ENCODE results near the gene MLN.

The MLN gene

DNA sequence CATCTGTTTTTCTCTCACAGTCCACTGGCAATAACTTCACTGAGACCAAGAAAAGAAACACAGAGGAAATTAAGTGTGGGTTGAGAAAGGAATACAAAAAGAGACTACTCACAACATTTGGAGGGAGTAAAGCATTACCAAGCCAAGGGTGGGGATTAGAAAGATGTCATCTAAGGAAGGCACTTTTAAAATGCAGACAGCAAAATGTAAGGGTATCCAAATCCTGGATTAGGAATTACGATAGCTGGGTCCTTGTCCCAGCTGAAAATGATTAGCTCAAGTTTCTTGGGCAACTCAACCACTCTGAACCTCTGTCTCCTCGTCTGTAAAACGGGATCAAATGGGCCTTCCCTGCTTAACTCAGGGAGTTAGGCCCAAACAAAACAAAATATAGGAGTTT, 17.1 kb downstream of the MLN start:
- POLR2A ChIA-PET, result no interaction called here
- CTCF ChIA-PET, result interaction anchor here (1.4 to 2.0 kb wide), 3 partner anchors 9 to 19 kb away, joined by 4 to 9 read pairs (median 6); no protein-coding TSS in a partner anchor
- no peak overlapping the region for H3K4me3 ChIP-seq (ENCODE audit: control insufficient read depth in 1 of 7, extremely low read depth in 1 of 7, insufficient read depth in 4 of 7, low read depth in 2 of 7, low read length in 6 of 7)
- H3K27me3 ChIP-seq (replicated peaks in 2 of 5; ENCODE audit: control insufficient read depth in 4 of 5, insufficient read depth in 5 of 5, low read length in 4 of 5), result no peaks in the 10 kb centered on the region
- H3K9me3 ChIP-seq (ENCODE audit: control extremely low read depth in 1 of 5, control insufficient read depth in 4 of 5, insufficient read depth in 2 of 5, low read depth in 1 of 5, low read length in 4 of 5), result no peaks in the 10 kb centered on the region
- H3K4me1 ChIP-seq (ENCODE audit: control extremely low read depth in 1 of 4, control insufficient read depth in 4 of 4, insufficient read depth in 4 of 4, low read length in 3 of 4), result peaks cover 9 to 34% (median 21%) of the 10 kb centered on the region in 4 experiments
- peak overlapping the region in 1 of 2 experiments; percentile 92 for H3K27ac ChIP-seq (ENCODE audit: insufficient read depth in 1 of 2, low read depth in 1 of 2, low read length in 2 of 2, poor library complexity in 1 of 2, severe bottlenecking in 2 of 2)
- WGBS (ENCODE audit: insufficient coverage), result 100% methylated on average over 3 of the region's 3 CpGs
- peaks cover 7 to 52% (median 37%) of the 10 kb centered on the region in 4 experiments for H3K36me3 ChIP-seq (ENCODE audit: control insufficient read depth in 4 of 4, insufficient read depth in 4 of 4, low read length in 3 of 4)
- no peak for DNase-seq

DNA sequence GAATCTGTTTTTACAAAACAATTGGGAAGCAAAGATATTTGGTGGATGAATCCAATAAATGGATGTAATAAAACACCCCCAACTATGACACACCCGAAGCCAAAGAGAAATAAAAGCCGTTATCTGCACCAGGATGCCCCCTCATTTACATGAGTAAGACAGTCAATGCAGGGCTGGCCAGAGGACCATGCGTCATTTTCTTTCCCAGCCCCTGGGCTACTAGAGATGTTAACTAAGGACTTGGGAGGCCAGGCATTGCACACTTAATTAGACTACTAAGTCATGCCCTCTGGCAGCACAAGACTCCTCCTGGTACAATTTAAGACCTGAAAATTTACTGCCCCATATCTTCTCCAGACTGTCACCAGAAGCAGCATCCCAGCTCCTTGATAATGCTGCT, 18.0 kb downstream of the MLN start:
- ChIA-PET POLR2A (no interaction called here), CTCF (interaction anchor here (1.5 to 2.0 kb wide), 2 partner anchors 8 to 15 kb away, joined by 6 to 9 read pairs; no protein-coding TSS in a partner anchor)
- H3K4me1 ChIP-seq (ENCODE audit: control extremely low read depth in 1 of 4, control insufficient read depth in 4 of 4, insufficient read depth in 4 of 4, low read length in 3 of 4), result peaks cover 9 to 34% (median 21%) of the 10 kb centered on the region in 4 experiments
- no peak for DNase-seq
- H3K4me3 ChIP-seq (ENCODE audit: control insufficient read depth in 1 of 7, extremely low read depth in 1 of 7, insufficient read depth in 4 of 7, low read depth in 2 of 7, low read length in 6 of 7), result peak overlapping the region in 1 of 7 experiments; percentile 7
- H3K27me3 ChIP-seq (replicated peaks in 2 of 5; ENCODE audit: control insufficient read depth in 4 of 5, insufficient read depth in 5 of 5, low read length in 4 of 5), result no peaks in the 10 kb centered on the region
- peaks cover 7 to 61% (median 41%) of the 10 kb centered on the region in 4 experiments for H3K36me3 ChIP-seq (ENCODE audit: control insufficient read depth in 4 of 4, insufficient read depth in 4 of 4, low read length in 3 of 4)
- H3K9me3 ChIP-seq (ENCODE audit: control extremely low read depth in 1 of 5, control insufficient read depth in 4 of 5, insufficient read depth in 2 of 5, low read depth in 1 of 5, low read length in 4 of 5), result no peaks in the 10 kb centered on the region
- 60% methylated on average over 3 of the region's 3 CpGs for WGBS (ENCODE audit: insufficient coverage)
- peak overlapping the region in 1 of 2 experiments; percentile 15 for H3K27ac ChIP-seq (ENCODE audit: insufficient read depth in 1 of 2, low read depth in 1 of 2, low read length in 2 of 2, poor library complexity in 1 of 2, severe bottlenecking in 2 of 2)

DNA sequence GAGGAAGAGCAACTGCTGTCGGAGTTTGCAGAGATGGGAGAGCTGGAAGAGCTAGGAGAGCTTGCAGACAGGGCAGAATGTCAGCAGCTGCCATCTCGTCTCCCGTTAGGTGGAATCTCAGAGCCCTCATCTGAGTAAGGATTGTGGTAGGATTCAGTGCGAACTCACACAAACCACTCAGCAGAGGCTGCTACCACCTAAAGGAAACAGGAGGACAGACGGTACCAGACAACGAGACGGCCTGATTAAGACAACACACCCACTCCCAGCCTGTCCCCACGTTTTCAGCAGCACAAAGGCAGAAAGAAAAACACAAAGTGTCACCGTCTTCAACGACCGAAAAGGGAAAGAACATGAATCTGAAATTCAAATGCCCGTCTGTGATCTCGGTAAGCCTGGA, 19.0 kb downstream of the MLN start:
- no peak overlapping the region for H3K4me3 ChIP-seq (ENCODE audit: control insufficient read depth in 1 of 7, extremely low read depth in 1 of 7, insufficient read depth in 4 of 7, low read depth in 2 of 7, low read length in 6 of 7)
- no peak overlapping the region for H3K27ac ChIP-seq (ENCODE audit: insufficient read depth in 1 of 2, low read depth in 1 of 2, low read length in 2 of 2, poor library complexity in 1 of 2, severe bottlenecking in 2 of 2)
- DNase-seq, result no peak
- H3K4me1 ChIP-seq (ENCODE audit: control extremely low read depth in 1 of 4, control insufficient read depth in 4 of 4, insufficient read depth in 4 of 4, low read length in 3 of 4), result peaks cover 9 to 34% (median 21%) of the 10 kb centered on the region in 4 experiments
- POLR2A ChIA-PET, result no interaction called here
- H3K27me3 ChIP-seq (replicated peaks in 2 of 5; ENCODE audit: control insufficient read depth in 4 of 5, insufficient read depth in 5 of 5, low read length in 4 of 5), result no peaks in the 10 kb centered on the region
- H3K36me3 ChIP-seq (ENCODE audit: control insufficient read depth in 4 of 4, insufficient read depth in 4 of 4, low read length in 3 of 4), result peaks cover 7 to 71% (median 50%) of the 10 kb centered on the region in 4 experiments
- no peaks in the 10 kb centered on the region for H3K9me3 ChIP-seq (ENCODE audit: control extremely low read depth in 1 of 5, control insufficient read depth in 4 of 5, insufficient read depth in 2 of 5, low read depth in 1 of 5, low read length in 4 of 5)
- 93% methylated on average over 13 of the region's 13 CpGs for WGBS (ENCODE audit: insufficient coverage)
- CTCF ChIA-PET, result interaction anchor here (1.0 kb wide), 1 partner anchor 14 kb away, joined by 3 read pairs; no protein-coding TSS in a partner anchor

DNA sequence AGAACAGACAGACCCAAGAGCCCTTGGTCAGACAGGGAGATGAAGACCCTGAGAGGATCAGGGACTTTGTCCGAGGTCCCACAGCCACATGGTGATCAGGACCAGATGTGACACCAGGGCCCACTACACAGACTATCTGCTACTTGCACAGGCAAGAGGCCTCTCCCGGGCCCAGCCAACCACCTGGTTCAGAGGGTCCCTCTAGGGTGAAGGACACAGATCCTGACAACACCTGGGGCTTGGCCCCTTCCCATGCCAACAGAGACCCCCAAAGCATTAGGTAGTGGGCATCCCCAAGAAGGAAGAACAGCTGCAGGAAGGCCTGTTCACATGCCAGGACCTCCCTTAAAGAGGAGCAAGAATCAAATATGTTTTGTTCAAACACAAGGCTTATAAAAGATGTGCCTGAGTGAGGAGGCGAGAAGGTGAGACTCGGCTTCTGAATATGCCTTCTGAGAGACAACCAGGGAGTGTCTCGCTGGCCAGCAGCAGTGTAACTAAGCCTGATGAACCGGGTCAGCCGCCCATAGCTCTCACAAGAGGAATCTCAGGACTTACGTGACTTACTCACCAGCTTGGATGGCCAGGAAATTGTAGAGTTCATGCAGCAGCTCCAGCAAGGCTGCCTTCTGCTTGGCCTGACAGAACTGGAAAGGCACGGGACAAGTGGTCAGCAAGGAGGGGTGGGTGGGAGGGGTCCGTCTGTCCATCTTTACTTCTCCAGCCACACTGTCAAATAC, 19.9 kb downstream of the MLN start:
- CTCF ChIA-PET, result interaction anchor here (1.0 kb wide), 1 partner anchor 13 kb away, joined by 3 read pairs; no protein-coding TSS in a partner anchor
- POLR2A ChIA-PET, result no interaction called here

DNA sequence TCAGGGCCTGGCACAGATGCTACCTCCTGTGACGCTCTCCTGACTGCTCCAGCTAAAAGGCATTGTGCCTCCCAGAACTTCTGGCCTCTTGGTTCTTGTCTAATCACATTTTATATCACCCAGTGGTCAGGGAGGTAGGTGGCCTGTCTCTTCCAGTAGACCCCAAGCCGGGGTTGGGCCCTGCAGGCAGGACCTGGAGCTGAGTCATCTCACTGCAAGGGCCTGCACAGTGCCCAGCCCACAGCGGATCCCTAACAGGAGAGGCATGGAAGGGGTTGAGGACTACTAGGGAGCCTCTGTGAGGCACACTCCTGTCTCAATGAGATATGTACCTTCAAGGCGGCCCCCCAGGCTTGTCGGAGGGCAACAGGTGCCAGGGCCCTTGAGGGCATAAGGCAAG, 21.2 kb downstream of the MLN start:
- no peaks in the 10 kb centered on the region for H3K27me3 ChIP-seq (replicated peaks in 2 of 5; ENCODE audit: control insufficient read depth in 4 of 5, insufficient read depth in 5 of 5, low read length in 4 of 5)
- ChIA-PET CTCF (interaction anchor here (1.0 to 8.0 kb wide), 3 partner anchors 9 to 15 kb away, joined by 3 to 54 read pairs (median 11); no protein-coding TSS in a partner anchor), POLR2A (no interaction called here)
- H3K4me3 ChIP-seq (ENCODE audit: control insufficient read depth in 1 of 7, extremely low read depth in 1 of 7, insufficient read depth in 4 of 7, low read depth in 2 of 7, low read length in 6 of 7), result no peak overlapping the region
- no peaks in the 10 kb centered on the region for H3K9me3 ChIP-seq (ENCODE audit: control extremely low read depth in 1 of 5, control insufficient read depth in 4 of 5, insufficient read depth in 2 of 5, low read depth in 1 of 5, low read length in 4 of 5)
- H3K36me3 ChIP-seq (ENCODE audit: control insufficient read depth in 4 of 4, insufficient read depth in 4 of 4, low read length in 3 of 4), result peaks cover 14 to 94% (median 70%) of the 10 kb centered on the region in 4 experiments
- peaks cover 7 to 25% (median 12%) of the 10 kb centered on the region in 4 experiments for H3K4me1 ChIP-seq (ENCODE audit: control extremely low read depth in 1 of 4, control insufficient read depth in 4 of 4, insufficient read depth in 4 of 4, low read length in 3 of 4)
- 100% methylated on average over 2 of the region's 5 CpGs for WGBS (ENCODE audit: insufficient coverage)
- H3K27ac ChIP-seq (ENCODE audit: insufficient read depth in 1 of 2, low read depth in 1 of 2, low read length in 2 of 2, poor library complexity in 1 of 2, severe bottlenecking in 2 of 2), result no peak overlapping the region
- DNase-seq, result no peak

More for the DNA sequence above, 19.9 kb downstream of the MLN start:
- Histone ChIP-seq H3K9me3 (ENCODE audit: control extremely low read depth in 1 of 5, control insufficient read depth in 4 of 5, insufficient read depth in 2 of 5, low read depth in 1 of 5, low read length in 4 of 5) (no peaks in the 10 kb centered on the region), H3K4me3 (ENCODE audit: control insufficient read depth in 1 of 7, extremely low read depth in 1 of 7, insufficient read depth in 4 of 7, low read depth in 2 of 7, low read length in 6 of 7) (no peak overlapping the region), H3K36me3 (ENCODE audit: control insufficient read depth in 4 of 4, insufficient read depth in 4 of 4, low read length in 3 of 4) (peaks cover 8 to 80% (median 58%) of the 10 kb centered on the region in 4 experiments), H3K27me3 (replicated peaks in 2 of 5; ENCODE audit: control insufficient read depth in 4 of 5, insufficient read depth in 5 of 5, low read length in 4 of 5) (no peaks in the 10 kb centered on the region), H3K27ac (ENCODE audit: insufficient read depth in 1 of 2, low read depth in 1 of 2, low read length in 2 of 2, poor library complexity in 1 of 2, severe bottlenecking in 2 of 2) (no peak overlapping the region), H3K4me1 (ENCODE audit: control extremely low read depth in 1 of 4, control insufficient read depth in 4 of 4, insufficient read depth in 4 of 4, low read length in 3 of 4) (peaks cover 9 to 31% (median 18%) of the 10 kb centered on the region in 4 experiments)
- DNase-seq, result no peak
- 95% methylated on average over 7 of the region's 10 CpGs for WGBS (ENCODE audit: insufficient coverage)

DNA sequence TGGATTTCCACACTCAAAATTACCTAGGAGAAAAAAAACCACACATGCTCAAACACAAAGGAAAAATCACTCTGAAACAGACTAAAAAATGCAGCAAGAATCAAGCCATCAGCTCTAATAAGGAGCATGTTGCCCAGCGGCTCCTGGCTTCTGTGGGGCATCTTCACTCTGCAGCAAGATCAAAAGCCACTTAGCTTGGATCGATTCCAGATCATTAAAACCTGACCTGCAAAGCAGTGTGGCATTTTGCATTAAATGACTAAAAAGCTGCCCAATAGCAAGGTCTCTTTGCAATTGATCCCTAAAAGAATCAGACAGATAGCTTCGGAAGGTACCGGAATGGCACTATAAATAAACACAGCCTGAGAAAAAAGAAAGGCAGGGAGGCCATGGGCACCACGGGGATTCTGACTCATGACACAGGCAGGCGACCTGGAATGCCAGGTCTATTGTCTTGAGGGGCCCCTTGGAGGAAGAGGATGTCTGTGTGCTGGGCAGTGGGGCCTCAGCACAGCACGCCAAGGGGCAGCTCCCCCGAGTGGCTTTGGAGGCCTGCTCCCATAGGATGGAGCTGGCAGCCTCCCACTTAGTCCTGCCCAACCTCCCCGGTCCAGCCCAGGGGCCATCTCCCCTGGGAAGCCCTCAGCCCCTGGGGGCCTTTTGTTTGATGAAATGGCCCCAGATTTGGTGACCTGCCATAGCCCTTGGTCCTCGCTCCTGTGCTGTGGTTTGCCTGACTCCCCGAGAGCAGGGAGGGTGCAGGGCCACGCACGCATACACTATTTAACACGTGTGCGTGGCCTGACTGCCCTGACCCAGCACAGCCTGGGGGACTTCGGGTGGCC, 22.4 kb downstream of the MLN start:
- Histone ChIP-seq H3K27ac (ENCODE audit: insufficient read depth in 1 of 2, low read depth in 1 of 2, low read length in 2 of 2, poor library complexity in 1 of 2, severe bottlenecking in 2 of 2) (no peak overlapping the region), H3K4me1 (ENCODE audit: control extremely low read depth in 1 of 4, control insufficient read depth in 4 of 4, insufficient read depth in 4 of 4, low read length in 3 of 4) (peaks cover 0 to 14% (median 2%) of the 10 kb centered on the region in 4 experiments), H3K4me3 (ENCODE audit: control insufficient read depth in 1 of 7, extremely low read depth in 1 of 7, insufficient read depth in 4 of 7, low read depth in 2 of 7, low read length in 6 of 7) (no peak overlapping the region), H3K27me3 (replicated peaks in 2 of 5; ENCODE audit: control insufficient read depth in 4 of 5, insufficient read depth in 5 of 5, low read length in 4 of 5) (no peaks in the 10 kb centered on the region), H3K9me3 (ENCODE audit: control extremely low read depth in 1 of 5, control insufficient read depth in 4 of 5, insufficient read depth in 2 of 5, low read depth in 1 of 5, low read length in 4 of 5) (no peaks in the 10 kb centered on the region), H3K36me3 (ENCODE audit: control insufficient read depth in 4 of 4, insufficient read depth in 4 of 4, low read length in 3 of 4) (peaks cover 19 to 97% (median 79%) of the 10 kb centered on the region in 4 experiments)
- 92% methylated on average over 15 of the region's 16 CpGs for WGBS (ENCODE audit: insufficient coverage)
- ChIA-PET POLR2A (no interaction called here), CTCF (interaction anchor here (2.4 to 8.0 kb wide), 2 partner anchors 10 to 14 kb away, joined by 11 to 54 read pairs; no protein-coding TSS in a partner anchor)
- DNase-seq, result no peak
